NCI-H128 (cell line): ENCODE measurements around the gene PIP5K1B.

Experiments
- DNase-seq: peaks from one replicate; lab custom pipeline; 2025; ENCODE audit not compliant: unreplicated experiment; lab: John Stamatoyannopoulos, UW

The PIP5K1B gene

DNA sequence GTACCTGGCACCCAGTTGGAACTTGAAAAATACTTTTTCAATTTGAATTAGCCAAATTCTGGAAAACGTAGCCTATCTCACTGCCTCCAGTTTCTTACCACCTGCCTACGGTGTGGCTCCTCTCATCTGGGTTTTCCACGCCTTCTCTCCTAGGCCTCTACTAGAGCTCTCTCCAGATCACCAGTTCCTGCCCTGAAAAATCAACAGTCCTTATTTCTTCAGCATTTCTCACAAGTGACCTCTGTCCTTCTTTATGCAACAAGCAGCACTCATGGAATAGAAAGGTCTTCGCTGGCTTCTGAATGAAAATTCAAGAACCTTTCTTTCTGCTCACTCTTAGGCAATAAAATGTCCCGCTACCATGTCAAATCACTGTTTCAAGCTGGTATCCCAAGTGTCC is 64.8 kb downstream of the PIP5K1B start:
- DNase-seq: no peak

DNA sequence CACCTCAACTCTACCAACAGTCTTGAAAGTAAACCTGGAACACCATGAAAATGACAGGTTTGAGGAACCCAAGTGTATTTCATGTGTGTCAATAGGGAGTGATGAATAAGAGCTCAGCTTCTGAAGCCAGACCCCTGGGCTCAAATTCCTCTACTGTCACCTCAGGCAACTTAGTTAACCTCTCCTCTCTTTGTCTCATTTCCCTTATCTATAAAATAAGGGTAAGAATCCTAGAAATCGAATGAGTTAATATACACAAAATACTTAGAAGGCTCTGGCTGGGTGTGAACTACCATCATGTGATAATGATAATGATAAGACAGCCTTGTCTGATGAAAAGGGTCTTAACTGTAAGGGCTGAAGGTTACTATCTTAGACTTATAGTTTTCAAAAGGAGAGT is 66.3 kb downstream of the PIP5K1B start:
- no peak for DNase-seq

DNA sequence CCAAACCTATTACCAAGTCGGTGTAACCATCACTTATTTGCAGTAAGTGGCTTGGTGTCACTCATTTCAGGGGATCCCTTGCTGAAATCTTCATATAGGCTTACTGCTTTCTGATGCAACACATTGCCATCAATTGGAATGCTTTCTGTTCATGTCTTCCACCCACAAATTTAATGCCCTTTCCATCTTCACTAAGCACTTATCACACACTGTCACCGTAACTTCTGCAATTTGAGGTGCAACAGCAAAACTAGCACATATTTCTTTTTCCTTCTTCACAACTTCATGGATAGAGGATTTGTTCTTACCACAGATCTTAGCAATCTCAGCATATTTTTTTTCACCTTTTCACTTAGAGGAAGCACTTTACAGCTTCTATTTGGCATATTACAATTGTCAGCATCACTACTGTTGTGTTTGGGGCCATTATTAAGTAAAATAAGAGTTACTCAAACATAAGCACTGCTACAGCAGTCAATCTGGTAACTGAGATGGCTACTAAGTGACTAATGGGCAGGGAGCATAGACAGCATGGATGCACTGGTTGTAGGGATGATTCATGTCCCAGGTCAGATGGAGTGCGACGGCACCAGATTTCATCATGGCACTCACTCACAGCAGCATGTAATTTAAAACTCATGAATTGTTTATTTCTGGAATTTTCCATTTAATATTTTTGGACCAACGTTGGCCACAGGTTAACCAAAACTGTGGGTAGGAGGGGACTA is 70.1 kb downstream of the PIP5K1B start:
- no peak for DNase-seq

DNA sequence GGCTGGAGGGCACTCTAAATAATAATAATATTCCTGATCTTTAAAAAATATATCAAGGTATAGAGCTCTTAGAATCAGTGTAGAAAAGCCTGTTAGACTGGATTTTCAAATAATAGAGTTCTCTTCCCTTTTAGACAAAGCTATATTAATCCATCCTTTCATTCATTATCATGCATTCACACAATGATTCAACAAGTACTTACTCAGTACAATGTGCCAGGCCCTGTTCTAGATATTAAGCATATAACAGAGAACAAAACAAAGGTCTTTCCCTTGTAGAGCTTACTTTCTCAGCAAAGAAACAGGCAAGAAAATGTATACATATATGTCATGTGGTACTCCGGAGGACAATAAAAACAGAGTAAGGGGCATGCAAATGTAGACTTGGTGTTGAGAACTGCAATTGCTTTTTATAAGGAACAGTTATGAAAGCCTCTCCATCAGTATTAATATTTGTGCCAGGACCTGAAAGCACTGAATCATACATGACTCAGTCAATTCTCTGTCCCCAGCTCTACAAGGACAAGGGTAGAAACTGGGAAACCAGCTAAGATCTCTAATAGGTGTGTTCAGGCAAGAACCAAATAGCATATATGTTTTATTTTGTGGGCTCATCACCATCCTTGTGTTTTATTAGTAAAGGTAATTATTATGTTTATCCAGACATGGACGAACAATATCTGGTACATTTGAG is 72.2 kb downstream of the PIP5K1B start:
- no peak for DNase-seq

DNA sequence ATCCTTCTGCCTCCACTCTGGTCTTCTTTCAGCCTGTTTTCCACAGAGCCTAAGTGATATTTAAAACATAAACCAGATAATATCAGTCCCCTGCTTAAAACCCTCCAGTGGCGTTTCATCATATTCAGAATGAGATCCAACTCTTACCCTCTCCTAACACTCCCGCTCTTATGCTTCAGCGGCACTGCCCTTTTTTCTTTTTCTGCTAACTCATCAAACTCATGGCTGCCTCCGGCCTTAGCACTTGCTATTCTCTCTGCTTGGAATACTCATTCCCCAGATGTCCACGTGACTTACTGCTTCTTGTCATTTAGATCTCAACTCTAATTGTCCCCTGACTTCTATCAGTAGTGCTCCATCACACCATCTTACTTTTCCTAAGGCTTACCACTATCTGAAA is 73.6 kb downstream of the PIP5K1B start:
- no peak for DNase-seq

DNA sequence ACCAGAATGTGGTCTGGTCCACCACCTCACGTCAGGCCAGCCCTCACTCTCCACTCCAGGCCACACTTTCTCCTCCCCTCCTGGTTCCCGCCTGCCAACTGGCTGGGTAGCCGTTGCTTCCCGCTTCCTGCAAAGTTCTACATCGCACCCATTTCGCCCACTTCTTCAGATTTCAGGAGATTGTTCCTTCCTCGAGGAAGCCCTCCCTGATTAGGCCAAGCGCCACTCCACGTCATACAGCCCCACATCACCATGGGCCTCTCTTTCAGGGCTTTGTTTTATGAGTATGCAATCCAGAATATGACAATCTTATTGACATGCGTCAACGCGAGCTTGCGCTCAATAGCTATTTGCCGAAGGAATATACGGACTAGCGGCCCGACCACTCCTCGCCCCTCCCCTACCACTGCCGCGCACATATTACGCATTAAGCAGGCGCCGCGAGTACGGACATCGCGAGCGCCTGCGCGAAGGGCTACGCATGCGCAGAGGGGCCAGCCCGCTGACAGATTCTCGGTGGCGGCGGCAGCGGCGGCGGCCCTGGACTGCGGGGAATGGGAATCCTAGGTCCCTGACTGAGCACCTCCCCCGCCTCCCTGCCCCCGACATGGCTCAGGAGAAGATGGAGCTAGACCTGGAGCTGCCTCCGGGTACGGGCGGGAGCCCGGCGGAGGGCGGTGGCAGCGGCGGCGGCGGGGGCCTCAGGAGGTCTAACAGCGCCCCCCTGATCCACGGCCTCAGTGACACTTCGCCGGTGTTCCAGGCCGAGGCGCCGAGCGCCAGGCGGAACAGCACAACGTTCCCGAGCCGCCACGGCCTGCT is 74.7 kb downstream of the PIP5K1B start:
- DNase-seq: peak; percentile 93

DNA sequence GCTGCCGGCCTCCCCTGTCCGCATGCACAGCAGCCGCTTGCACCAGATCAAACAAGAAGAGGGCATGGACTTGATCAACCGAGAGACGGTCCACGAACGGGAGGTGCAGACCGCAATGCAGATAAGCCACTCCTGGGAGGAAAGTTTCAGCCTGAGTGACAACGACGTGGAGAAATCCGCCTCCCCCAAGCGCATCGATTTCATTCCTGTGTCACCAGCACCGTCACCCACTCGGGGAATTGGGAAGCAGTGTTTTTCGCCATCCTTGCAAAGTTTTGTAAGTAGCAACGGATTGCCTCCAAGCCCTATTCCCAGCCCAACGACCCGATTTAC is 75.3 kb downstream of the PIP5K1B start:
- no peak for DNase-seq

DNA sequence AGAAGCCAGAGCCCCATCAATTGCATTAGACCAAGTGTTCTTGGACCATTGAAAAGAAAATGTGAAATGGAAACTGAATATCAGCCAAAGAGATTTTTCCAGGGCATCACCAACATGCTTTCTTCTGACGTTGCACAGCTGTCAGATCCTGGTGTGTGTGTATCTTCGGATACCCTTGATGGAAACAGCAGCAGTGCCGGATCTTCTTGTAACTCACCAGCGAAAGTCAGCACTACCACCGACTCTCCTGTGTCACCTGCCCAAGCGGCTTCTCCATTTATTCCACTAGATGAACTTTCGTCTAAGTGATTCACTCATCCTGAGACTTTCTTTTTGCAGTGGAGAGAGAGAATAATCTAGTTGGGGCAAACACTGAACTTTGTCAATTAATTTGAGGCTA is 75.7 kb downstream of the PIP5K1B start:
- DNase-seq: no peak

DNA sequence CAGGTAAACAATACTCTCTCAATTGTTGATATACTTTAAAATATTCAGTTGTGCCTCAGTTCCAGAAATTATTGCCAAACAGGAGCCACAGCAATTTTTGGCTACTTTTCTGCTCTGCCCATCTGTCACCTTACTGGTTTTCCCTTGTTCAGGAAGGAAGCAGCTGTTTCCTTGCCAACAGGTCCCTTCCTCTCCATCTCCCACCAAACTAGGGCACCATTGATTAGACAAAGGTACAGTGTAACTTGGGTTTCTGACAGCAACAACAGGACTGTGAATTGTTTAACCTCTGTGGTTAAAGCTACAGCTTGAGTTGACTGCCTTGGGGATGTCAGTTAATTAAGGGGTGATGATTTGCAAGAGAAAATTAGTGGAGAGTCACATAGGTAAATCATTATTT is 76.9 kb downstream of the PIP5K1B start:
- no peak for DNase-seq

DNA sequence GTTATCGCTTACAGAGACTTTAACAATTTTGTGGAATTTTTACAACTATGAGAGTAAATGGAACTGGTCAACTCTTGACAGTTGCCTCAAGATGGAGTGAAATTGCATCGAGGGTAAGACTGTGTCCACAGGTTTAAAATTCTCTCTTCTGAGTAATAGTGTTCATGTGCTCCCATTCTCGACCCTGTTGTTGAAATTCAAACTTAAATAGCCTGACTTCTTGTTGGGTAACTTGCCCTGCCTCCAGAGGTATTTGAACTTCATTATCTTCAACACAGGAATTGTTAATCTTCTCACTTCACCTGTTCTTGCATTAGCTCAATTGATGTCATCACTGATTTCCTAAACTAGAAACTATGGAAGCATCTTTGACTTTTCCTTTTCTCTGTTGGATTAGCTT is 77.5 kb downstream of the PIP5K1B start:
- DNase-seq: no peak

DNA sequence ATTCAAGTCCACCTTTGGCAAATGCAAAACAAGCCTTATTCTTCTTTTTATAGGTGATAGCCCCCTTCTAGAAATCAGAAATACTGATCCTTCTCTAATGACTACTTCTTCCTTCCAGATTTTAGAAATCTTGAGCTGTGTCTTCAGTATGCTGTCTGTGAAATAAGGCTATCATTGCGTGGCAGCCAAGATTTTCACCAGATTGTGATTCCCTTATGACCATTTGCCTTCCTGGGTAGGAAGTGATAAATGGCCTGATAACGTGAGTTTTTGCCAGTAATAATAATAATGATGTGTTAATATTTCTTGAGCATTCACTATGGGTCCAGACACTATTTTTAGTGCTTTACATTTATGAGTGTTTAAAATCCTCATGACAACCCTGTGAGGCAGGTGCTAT is 80.9 kb downstream of the PIP5K1B start:
- no peak for DNase-seq

DNA sequence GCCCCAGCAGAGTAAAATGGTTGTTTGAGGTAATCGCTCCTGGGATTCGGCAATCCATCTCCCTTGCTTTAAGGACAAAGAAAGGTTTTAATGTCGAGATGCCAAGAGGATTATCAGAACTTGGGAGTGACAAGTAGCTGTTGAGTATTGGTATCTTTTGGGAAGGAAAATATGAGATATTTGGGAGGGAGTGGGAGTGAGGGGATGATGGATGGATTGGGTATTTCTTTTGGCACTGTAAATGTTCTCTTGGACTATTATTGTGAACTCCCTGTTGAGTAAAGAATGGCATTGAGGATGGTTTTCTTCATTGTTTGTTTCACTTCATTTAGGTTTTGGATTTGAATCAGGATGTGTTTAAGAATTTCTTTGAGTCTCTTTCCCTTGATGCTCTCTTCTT is 86.1 kb downstream of the PIP5K1B start:
- DNase-seq: no peak

DNA sequence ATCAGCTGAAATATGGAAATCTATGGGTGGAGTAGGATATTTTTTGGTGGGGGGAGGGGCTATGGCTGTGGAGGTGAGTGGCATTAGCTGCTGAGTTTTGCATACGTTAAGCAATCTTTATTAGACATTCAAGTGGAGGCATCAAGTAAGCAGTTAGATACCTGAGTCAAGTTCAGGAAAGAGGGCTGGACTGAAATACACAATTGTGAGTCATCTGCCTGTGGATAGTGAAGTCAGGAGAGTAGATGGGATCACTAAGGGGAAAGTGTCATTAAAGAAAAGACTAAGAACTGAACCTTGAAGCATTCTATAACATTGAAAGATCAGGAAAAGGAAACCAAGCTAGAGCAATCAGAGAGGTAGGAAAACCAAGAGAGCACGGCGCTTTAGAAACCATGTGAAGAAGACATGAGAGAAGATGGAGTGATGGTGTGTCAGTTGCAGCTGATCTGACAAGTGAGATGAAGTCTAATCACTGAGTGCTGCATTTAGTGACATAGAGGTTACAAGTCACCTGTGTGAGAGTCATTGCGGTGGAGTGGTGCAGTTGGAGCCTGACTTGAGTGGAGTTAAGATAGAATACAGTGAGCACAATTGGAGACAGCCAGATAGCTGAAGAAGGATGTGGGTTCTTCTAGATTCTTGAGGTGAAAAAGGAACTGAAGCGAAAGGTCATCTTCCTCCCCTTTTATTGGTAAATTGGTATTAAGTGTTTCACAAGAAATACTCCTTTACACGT is 88.7 kb downstream of the PIP5K1B start:
- DNase-seq: no peak

DNA sequence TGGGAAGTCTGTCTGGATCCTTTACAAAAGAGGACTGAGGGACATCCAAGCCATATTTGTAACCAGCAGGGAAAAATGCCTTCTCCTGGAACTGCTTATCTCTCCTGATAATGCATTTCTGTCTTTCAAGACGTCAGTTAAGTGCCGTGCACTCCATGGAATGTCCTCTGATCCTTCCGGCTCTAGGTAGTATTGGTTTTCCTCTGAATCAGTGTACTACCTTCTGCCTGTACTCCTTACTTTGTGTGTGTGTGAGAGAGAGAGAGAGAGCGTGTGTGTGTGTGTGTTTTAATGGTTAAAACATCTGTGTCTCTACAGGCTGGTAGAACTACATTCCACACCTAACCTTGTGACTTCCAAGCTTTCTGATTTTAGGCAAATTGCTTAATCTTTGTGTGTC is 89.9 kb downstream of the PIP5K1B start:
- no peak for DNase-seq

DNA sequence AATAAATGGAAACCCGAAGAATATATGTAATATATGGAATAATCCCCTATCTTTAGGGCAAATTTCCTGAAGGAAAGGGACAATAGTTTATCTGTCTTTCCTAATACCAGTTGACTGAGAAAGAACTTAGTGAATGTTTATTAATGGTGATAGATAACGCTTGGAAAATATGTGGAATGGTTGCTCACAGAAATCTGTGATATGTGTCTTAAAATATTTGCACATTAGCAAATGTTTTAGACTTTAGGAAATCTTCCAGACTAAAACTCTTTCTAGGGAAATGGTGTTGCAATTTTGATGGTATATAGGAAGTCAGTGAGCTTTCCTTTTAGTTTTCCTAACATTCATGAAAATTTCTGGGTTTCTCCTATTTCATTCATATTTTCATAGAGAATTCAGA is 90.4 kb downstream of the PIP5K1B start:
- DNase-seq: no peak

DNA sequence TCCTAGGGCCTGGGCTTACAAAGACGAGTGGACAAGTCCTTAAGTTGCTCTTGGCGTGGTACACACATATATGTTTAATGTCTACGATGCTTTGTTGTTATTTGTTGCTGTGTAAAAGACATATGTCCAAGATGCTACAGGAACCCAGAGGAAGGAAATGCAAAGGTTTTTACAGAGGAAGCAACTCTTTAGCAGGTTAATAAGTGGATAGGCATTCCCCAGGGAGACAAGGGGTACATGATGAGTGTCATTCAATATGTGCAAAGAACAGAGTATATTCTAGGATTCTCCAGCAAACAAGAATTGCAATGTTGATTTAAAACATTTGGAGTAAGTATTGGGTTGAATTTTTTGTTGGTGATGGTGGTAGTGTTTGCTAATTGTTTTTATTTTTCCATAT is 92.1 kb downstream of the PIP5K1B start:
- DNase-seq: no peak

DNA sequence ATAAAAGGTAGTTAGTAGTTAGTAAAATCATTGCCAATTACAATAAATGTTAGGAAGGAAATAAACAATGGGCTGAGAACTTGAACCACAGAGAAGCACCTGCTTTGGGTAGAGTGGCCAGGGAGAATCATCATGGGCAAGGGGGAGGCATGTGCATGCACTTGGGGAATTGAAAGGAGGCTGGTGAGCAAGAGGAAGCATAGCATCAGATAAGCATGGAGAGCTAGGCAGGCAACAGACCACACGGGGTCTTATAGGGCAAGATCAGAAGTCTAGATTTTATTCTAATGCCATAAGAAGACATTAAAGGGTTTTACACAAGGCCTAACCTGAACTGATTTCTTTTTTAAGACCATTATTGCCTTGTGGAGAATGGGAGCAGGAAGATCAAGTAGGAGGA is 93.4 kb downstream of the PIP5K1B start:
- no peak for DNase-seq

DNA sequence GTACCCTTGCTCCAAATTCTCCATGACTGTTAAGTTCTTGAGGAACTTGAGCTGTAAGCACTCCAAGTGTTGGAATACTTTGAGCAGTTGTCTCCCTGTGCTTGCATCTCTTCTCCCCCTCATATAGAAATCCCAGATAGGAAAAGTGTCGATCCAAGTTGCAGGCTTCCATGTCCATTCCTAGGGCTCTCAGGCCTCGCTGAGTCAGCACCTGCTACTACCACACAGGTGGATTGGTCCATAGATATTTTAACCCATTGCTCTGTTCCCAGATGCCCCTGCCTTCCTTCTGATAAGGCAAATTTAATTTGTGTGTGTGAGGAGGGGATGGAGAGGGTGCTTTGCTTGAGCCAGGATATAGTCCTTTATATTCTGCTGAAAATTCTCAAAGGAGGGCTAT is 95.8 kb downstream of the PIP5K1B start:
- DNase-seq: no peak

DNA sequence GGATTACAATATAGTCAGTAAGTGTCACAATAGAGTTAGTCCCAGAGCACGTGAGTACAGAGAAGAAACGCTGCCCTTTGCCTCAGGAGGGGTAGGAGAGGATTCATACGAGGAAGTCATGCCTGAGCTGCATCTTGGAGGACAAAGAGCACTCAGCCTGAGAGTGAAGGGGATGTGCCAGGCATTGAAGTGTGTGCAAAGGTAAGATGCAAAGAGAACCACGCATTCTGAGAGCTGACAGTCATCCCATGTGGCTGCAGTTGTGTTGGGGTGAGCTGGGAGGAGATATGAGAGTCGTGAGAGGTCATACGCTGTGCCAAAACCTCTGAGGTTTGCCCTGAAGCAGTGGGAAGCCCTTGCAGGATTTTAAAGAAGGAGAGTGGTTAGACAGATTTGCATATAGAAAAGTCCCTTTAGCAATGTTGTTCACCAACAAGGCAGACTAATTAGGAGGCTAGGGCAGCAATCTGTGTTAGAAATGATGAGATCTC is 97.5 kb downstream of the PIP5K1B start:
- no peak for DNase-seq

DNA sequence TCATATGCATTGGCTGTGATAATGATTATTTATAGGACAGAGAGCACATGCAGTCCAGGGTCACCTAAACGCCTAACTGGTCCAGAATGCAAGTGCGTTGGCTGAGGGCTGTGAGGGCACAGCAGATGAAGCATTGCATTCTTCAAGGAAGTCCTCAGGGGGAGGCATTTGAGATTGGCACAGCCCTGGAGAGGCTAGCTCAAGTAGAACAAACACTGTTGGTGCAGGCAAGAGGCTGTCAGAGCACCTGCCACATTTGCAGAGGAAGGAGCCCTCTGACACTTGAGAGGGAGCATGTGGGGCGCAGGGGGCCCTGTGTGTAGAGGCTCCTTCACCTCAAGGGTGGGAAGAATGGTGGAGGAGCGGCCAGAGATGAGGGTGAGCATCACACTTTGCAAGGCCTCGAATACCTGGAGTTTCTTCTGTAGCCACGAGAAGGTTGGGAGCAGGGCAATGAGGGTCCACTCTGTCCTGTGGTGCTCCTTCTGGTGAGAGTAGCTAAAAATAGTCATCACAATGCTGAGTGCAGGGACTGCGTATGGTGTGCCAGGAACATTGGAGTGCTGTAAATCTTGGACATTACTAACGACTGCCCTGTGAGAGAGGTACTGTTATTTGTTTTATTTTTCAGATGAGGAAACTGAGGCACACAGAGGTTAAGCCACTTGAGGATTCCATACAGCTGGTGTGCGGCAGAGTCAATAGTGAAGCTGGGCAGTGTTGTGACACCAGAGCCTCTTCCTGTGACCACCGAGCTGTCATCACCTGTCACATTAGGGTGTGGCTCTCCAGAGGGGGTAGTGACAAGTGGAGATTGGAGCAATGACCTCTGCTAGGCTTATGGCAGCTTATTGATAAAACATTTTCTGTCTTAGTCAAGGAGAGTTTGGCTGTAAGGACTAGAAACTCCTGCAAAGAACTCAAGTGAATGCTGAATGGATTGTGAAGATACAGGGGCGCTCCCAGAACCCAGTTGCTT is 100.2 kb downstream of the PIP5K1B start:
- DNase-seq: no peak
